ENCODE results near the gene ITPKA.

ITPKA gene

GRCh38 chr15:41501191-41501917 is 7.7 kb downstream of the ITPKA start:
- Histone ChIP-seq H3K36me3 (ENCODE audit: control insufficient read depth, insufficient read depth, low read length) (no peaks in the 10 kb centered on the region), H3K27ac (ENCODE audit: low read depth, low read length, severe bottlenecking) (no peak overlapping the region), H3K4me1 (ENCODE audit: control insufficient read depth, insufficient read depth, low read length, poor library complexity, severe bottlenecking) (peaks cover 10% of the 10 kb centered on the region), H3K4me3 (ENCODE audit: extremely low read depth, insufficient read depth, low read length, poor library complexity, severe bottlenecking) (peak overlapping the region; percentile 18), H3K9me3 (ENCODE audit: control insufficient read depth, low read length) (no peaks in the 10 kb centered on the region)
- 3% methylated on average over 45 of the region's 56 CpGs for WGBS, 2 experiments (ENCODE audit: insufficient coverage in 2 of 2)

DNA sequence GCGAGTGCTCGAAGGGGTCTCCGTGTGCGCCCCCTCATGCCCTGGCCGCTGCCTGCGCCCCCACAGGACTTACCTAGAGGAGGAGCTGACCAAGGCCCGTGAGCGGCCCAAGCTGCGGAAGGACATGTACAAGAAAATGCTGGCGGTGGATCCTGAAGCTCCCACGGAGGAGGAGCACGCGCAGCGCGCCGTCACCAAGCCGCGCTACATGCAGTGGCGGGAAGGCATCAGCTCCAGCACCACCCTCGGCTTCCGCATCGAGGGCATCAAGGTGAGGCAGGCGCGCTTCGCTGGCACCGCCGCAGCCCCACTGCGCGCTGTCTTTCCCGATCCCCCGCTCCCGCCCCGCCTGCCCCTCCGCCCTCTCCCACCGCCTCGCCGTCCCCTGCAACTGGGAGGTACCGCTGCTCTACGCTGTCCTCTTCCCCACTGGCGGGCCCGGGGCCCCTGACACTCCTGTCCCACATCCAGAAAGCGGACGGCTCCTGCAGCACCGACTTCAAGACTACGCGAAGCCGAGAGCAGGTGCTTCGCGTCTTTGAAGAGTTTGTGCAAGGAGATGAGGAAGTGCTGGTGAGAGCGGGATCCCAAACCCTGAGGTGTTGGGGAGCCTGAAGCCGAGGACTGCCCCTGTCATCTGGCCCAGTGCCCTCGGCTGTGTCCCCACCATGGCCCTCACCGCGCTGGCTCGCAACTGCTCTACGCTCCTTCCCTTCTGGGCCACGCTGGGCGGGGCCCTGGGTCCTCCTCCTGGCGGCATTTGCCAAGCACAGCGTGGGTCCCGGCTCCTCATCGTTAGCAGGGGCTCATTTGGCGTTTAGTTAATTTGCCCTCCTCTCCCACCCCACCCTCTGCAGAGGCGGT is 8.5 kb downstream of the ITPKA start:
- WGBS, 2 experiments (ENCODE audit: insufficient coverage in 2 of 2), result 5 to 6% methylated on average over 46 to 64 of the region's 64 CpGs
- Histone ChIP-seq H3K4me3 (ENCODE audit: extremely low read depth, insufficient read depth, low read length, poor library complexity, severe bottlenecking) (peak overlapping the region; percentile 11), H3K4me1 (ENCODE audit: control insufficient read depth, insufficient read depth, low read length, poor library complexity, severe bottlenecking) (peaks cover 10% of the 10 kb centered on the region), H3K9me3 (ENCODE audit: control insufficient read depth, low read length) (no peaks in the 10 kb centered on the region), H3K36me3 (ENCODE audit: control insufficient read depth, insufficient read depth, low read length) (no peaks in the 10 kb centered on the region), H3K27ac (ENCODE audit: low read depth, low read length, severe bottlenecking) (no peak overlapping the region)

DNA sequence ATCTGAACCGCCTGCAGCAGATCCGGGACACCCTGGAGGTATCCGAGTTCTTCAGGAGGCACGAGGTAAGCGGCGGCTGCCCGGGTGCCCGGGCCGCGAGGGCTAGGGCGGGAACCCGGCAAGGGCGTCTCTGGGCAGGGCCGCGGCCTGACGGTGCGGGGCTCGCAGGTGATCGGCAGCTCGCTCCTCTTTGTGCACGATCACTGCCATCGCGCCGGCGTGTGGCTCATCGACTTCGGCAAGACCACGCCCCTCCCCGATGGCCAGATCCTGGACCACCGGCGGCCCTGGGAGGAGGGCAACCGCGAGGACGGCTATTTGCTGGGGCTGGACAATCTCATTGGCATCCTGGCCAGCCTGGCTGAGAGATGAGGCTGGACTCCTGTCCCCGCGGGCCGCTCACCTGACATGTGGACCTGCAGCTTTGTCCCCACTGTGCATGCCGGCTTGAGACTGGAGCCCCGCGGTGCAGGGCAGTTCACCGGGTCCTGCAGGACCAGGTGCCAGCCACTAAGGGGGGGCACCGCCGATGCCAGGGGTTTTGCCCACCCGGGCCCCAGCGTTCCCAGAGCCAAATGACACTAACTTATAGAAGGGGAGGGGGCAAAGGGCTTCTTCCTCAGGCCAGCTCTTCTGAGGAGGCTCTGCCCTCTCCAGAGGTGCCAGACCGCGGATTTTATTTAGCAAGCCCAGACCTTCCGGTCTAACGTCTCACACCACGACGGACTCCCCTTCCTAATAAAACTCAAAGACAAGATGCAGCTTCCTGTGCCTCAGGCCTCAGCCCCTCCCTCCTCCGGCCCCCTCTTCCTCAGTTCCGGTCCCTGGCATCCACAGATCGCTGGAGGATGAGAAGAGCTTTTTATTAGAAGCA is 9.4 kb downstream of the ITPKA start:
- 16 to 18% methylated on average over 33 to 49 of the region's 54 CpGs for WGBS, 2 experiments (ENCODE audit: insufficient coverage in 2 of 2)
- H3K27ac ChIP-seq (ENCODE audit: low read depth, low read length, severe bottlenecking), result no peak overlapping the region
- H3K36me3 ChIP-seq (ENCODE audit: control insufficient read depth, insufficient read depth, low read length), result no peaks in the 10 kb centered on the region
- no peak overlapping the region for H3K4me3 ChIP-seq (ENCODE audit: extremely low read depth, insufficient read depth, low read length, poor library complexity, severe bottlenecking)
- H3K4me1 ChIP-seq (ENCODE audit: control insufficient read depth, insufficient read depth, low read length, poor library complexity, severe bottlenecking), result peaks cover 10% of the 10 kb centered on the region
- H3K9me3 ChIP-seq (ENCODE audit: control insufficient read depth, low read length), result no peaks in the 10 kb centered on the region

GRCh38 chr15:41503669-41504010 is 10.0 kb downstream of the ITPKA start:
- 82 to 85% methylated on average over 5 of the region's 5 CpGs for WGBS, 2 experiments (ENCODE audit: insufficient coverage in 2 of 2)
- no peak overlapping the region for H3K4me3 ChIP-seq (ENCODE audit: extremely low read depth, insufficient read depth, low read length, poor library complexity, severe bottlenecking)

DNA sequence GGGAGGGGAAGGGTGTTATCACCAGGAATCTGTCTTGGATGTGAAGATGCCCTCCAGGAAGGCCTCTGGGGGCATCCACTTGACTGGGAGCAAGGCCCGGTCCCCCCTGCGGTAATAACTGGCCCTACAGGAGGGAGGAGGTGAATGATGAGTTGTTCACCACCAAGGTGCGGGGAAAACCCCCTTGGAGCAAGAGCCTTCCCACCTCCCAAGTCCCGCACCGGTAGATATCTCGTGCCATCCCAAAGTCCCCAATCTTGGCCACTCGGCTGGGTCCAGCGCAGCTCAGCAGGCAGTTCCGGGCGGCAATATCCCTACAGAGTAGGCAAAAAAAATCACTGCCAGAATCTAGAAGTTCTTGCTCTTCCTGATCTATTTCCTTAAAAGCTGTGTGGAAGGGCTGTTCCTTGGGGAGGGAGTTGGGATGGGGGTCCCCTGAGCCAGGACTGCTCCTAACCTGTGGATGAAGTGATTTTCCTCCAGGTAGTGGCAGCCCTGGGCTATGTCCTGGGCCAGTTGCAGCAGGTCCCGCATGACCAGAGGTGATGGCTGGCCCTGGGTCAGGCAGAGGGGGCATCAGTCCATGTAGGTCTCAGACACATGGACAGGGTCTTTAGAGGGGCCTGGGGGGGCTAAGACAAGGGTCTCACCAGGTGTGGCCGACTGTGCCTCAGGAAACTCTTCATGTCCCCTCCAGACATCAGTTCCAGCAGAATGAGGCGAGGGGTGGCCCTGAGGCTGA is 11.2 kb downstream of the ITPKA start:
- peaks cover 10% of the 10 kb centered on the region for H3K4me1 ChIP-seq (ENCODE audit: control insufficient read depth, insufficient read depth, low read length, poor library complexity, severe bottlenecking)
- H3K4me3 ChIP-seq (ENCODE audit: extremely low read depth, insufficient read depth, low read length, poor library complexity, severe bottlenecking), result no peak overlapping the region
- no peaks in the 10 kb centered on the region for H3K36me3 ChIP-seq (ENCODE audit: control insufficient read depth, insufficient read depth, low read length)
- 85 to 95% methylated on average over 8 to 9 of the region's 13 CpGs for WGBS, 2 experiments (ENCODE audit: insufficient coverage in 2 of 2)
- no peak overlapping the region for H3K27ac ChIP-seq (ENCODE audit: low read depth, low read length, severe bottlenecking)
- no peaks in the 10 kb centered on the region for H3K9me3 ChIP-seq (ENCODE audit: control insufficient read depth, low read length)

More at GRCh38 chr15:41503669-41504010, 10.0 kb downstream of the ITPKA start:
- no peak overlapping the region for H3K27ac ChIP-seq (ENCODE audit: low read depth, low read length, severe bottlenecking)
- peaks cover 10% of the 10 kb centered on the region for H3K4me1 ChIP-seq (ENCODE audit: control insufficient read depth, insufficient read depth, low read length, poor library complexity, severe bottlenecking)
- H3K9me3 ChIP-seq (ENCODE audit: control insufficient read depth, low read length), result no peaks in the 10 kb centered on the region
- no peaks in the 10 kb centered on the region for H3K36me3 ChIP-seq (ENCODE audit: control insufficient read depth, insufficient read depth, low read length)

GRCh38 chr15:41505776-41506175 is 12.1 kb downstream of the ITPKA start:
- no peak overlapping the region for H3K4me3 ChIP-seq (ENCODE audit: extremely low read depth, insufficient read depth, low read length, poor library complexity, severe bottlenecking)
- H3K9me3 ChIP-seq (ENCODE audit: control insufficient read depth, low read length), result no peaks in the 10 kb centered on the region
- 77 to 92% methylated on average over 2 to 4 of the region's 4 CpGs for WGBS, 2 experiments (ENCODE audit: insufficient coverage in 2 of 2)
- H3K27ac ChIP-seq (ENCODE audit: low read depth, low read length, severe bottlenecking), result no peak overlapping the region
- no peaks in the 10 kb centered on the region for H3K36me3 ChIP-seq (ENCODE audit: control insufficient read depth, insufficient read depth, low read length)
- peaks cover 10% of the 10 kb centered on the region for H3K4me1 ChIP-seq (ENCODE audit: control insufficient read depth, insufficient read depth, low read length, poor library complexity, severe bottlenecking)

DNA sequence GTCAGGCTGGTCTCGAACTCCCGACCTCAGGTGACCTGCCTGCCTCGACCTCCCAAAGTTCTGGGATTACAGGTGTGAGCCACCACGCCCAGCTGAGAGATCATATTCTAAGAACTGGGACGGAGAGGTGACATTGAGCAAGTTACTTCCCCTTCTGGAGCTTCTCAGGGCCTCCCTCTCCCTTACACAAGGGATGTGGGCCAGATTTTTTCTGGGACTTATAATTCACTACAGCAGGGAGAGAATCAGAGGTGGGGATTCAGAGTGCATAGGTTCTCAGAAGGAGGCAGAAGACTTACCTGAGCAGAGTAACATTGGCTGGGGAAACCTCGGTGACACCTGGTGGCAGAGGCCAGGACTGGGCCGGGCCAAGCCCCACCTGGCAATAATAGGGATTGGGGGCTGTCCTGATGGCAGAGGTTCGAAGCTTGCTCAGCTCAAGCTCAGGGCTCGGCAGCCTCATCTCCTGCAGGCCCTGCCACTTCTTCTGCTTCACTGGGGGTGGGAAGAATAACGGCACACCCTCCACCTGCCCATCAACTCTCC is 13.2 kb downstream of the ITPKA start:
- H3K9me3 ChIP-seq (ENCODE audit: control insufficient read depth, low read length), result no peaks in the 10 kb centered on the region
- peaks cover 9% of the 10 kb centered on the region for H3K4me1 ChIP-seq (ENCODE audit: control insufficient read depth, insufficient read depth, low read length, poor library complexity, severe bottlenecking)
- 74 to 81% methylated on average over 5 to 9 of the region's 10 CpGs for WGBS, 2 experiments (ENCODE audit: insufficient coverage in 2 of 2)
- H3K4me3 ChIP-seq (ENCODE audit: extremely low read depth, insufficient read depth, low read length, poor library complexity, severe bottlenecking), result no peak overlapping the region
- H3K27ac ChIP-seq (ENCODE audit: low read depth, low read length, severe bottlenecking), result no peak overlapping the region
- H3K36me3 ChIP-seq (ENCODE audit: control insufficient read depth, insufficient read depth, low read length), result no peaks in the 10 kb centered on the region

GRCh38 chr15:41507820-41508290 is 14.2 kb downstream of the ITPKA start:
- WGBS, 2 experiments (ENCODE audit: insufficient coverage in 2 of 2), result 86 to 91% methylated on average over 6 to 7 of the region's 7 CpGs
- Histone ChIP-seq H3K4me3 (ENCODE audit: extremely low read depth, insufficient read depth, low read length, poor library complexity, severe bottlenecking) (no peak overlapping the region), H3K27ac (ENCODE audit: low read depth, low read length, severe bottlenecking) (no peak overlapping the region), H3K9me3 (ENCODE audit: control insufficient read depth, low read length) (no peaks in the 10 kb centered on the region), H3K36me3 (ENCODE audit: control insufficient read depth, insufficient read depth, low read length) (no peaks in the 10 kb centered on the region), H3K4me1 (ENCODE audit: control insufficient read depth, insufficient read depth, low read length, poor library complexity, severe bottlenecking) (peaks cover 13% of the 10 kb centered on the region)

GRCh38 chr15:41510728-41511127 is 17.1 kb downstream of the ITPKA start:
- Histone ChIP-seq H3K9me3 (ENCODE audit: control insufficient read depth, low read length) (no peaks in the 10 kb centered on the region), H3K4me1 (ENCODE audit: control insufficient read depth, insufficient read depth, low read length, poor library complexity, severe bottlenecking) (peaks cover 15% of the 10 kb centered on the region), H3K4me3 (ENCODE audit: extremely low read depth, insufficient read depth, low read length, poor library complexity, severe bottlenecking) (no peak overlapping the region), H3K36me3 (ENCODE audit: control insufficient read depth, insufficient read depth, low read length) (no peaks in the 10 kb centered on the region), H3K27ac (ENCODE audit: low read depth, low read length, severe bottlenecking) (no peak overlapping the region)
- WGBS, 2 experiments (ENCODE audit: insufficient coverage in 2 of 2), result 31 to 53% methylated on average over 5 to 6 of the region's 7 CpGs
